K562 (cell line): Measurements from ENCODE around the gene AUNIP. TPM values are rescaled to one million over a fixed set of nuclear protein-coding genes. Genes with fewer than 3 reads are reported as not detected.

Experiments used
- ATAC-seq: fragments of 200-7000 bp; cut with Tn5 transposase; 3 replicates; pipeline ENCODE4 v1.9.1; 2020; ENCODE audit warnings: moderate library complexity
- BruUV-seq: library from RNA; stranded (reverse); fragments of 400-500 nt; replicated peaks from 2 replicates; lab custom pipeline; 2021; lab: Mats Ljungman, UMichigan
- CTCF ChIA-PET: fragments of 300-600 bp; formaldehyde crosslinking; extraction: SDS; loops from one replicate; lab custom pipeline; 2021; ENCODE audit warnings: low intra/inter-chr PET ratio; lab: Yijun Ruan, JAX
- POLR2A ChIA-PET: fragments of 300-600, 350-650 bp; sonication (Branson Sonifier 250); formaldehyde crosslinking; extraction: SDS; loops from one replicate; lab custom pipeline; 2021; ENCODE audit warnings: antibody characterized with exemption, inconsistent platforms; lab: Yijun Ruan, JAX
- DNase-seq, 4 experiments: peaks; one replicate each; pipeline versions ENCODE4 v3.0.0 to v3.0.0-alpha.2; 2011 to 2018; ENCODE audit warnings: low spot score in 3 of 4, mixed read lengths in 3 of 4; ENCODE audit errors: extremely low read depth in 1 of 4
- FAIRE-seq: peaks from 2 replicates; lab custom pipeline; 2011; peaks lifted over from hg19 to GRCh38; lab: Jason Lieb, UNC
- H2AFZ ChIP-seq: 2 replicates; pipeline ENCODE4 v1.6.0; 2011; ENCODE audit warnings: low read depth, low read length, control low read depth, inconsistent platforms
- H3K27ac ChIP-seq: fragments of 200-600 bp; 3 replicates; pipeline ENCODE4 v1.8.0; 2011; ENCODE audit warnings: low read depth, mild to moderate bottlenecking, control low read depth, inconsistent platforms, low read length, moderate library complexity, mixed read lengths; ENCODE audit errors: extremely low read depth
- H3K27me3 ChIP-seq, 2 experiments: fragments of 300-600 bp in 1 of 2; 2 replicates in 1 of 2; 3 replicates in 1 of 2; pipeline versions ENCODE4 v1.6.0 to v1.8.0; 2011; ENCODE audit warnings: inconsistent platforms in 2 of 2, low read length in 2 of 2, mild to moderate bottlenecking in 1 of 2, mixed read lengths in 1 of 2, moderate library complexity in 1 of 2; ENCODE audit not compliant: control insufficient read depth in 2 of 2, insufficient read depth in 2 of 2
- H3K36me3 ChIP-seq: fragments of 300-600 bp; 3 replicates; pipeline ENCODE4 v1.8.0; 2011; ENCODE audit warnings: mild to moderate bottlenecking, low read length, inconsistent platforms; ENCODE audit not compliant: control insufficient read depth, insufficient read depth
- H3K4me1 ChIP-seq, 2 experiments: fragments of 200-600 bp in 1 of 2; replicated peaks in 1 of 2; 2 replicates in 1 of 2; 3 replicates in 1 of 2; pipeline versions ENCODE4 v1.5.1 to v1.8.0; 2011; ENCODE audit warnings: inconsistent platforms in 2 of 2, low read length in 2 of 2, mild to moderate bottlenecking in 1 of 2, mixed read lengths in 1 of 2, moderate library complexity in 1 of 2; ENCODE audit not compliant: control insufficient read depth in 2 of 2, insufficient read depth in 2 of 2
- H3K4me2 ChIP-seq: 2 replicates; pipeline ENCODE4 v1.6.1; 2011; ENCODE audit warnings: low read length, control low read depth, inconsistent platforms, mixed read lengths; ENCODE audit not compliant: insufficient read depth
- H3K4me3 ChIP-seq: fragments of 200-600 bp; sonication (generic), shearing (Covaris generic); 2 replicates; pipeline ENCODE4 v1.5.1; 2016; ENCODE audit warnings: control low read depth, inconsistent platforms
- H3K79me2 ChIP-seq: fragments of 200-600 bp; 3 replicates; pipeline ENCODE4 v1.8.0; 2011; ENCODE audit warnings: low read length, inconsistent platforms; ENCODE audit not compliant: control insufficient read depth, insufficient read depth
- H3K9ac ChIP-seq, 2 experiments: 2 replicates each; pipeline versions ENCODE4 v1.6.0 to v1.6.1; 2011; ENCODE audit warnings: low read depth in 2 of 2, low read length in 2 of 2, control low read depth in 1 of 2, inconsistent platforms in 1 of 2, mild to moderate bottlenecking in 1 of 2, mixed read lengths in 1 of 2; ENCODE audit not compliant: insufficient read depth in 1 of 2
- H3K9me1 ChIP-seq: one replicate; pipeline ENCODE4 v1.6.0; 2011; ENCODE audit warnings: inconsistent platforms, mild to moderate bottlenecking, low read length, moderate library complexity; ENCODE audit not compliant: control insufficient read depth, insufficient read depth
- H3K9me3 ChIP-seq: replicated peaks from 2 replicates; pipeline ENCODE4 v1.5.1; 2011; ENCODE audit warnings: low read depth, low read length, inconsistent platforms; ENCODE audit not compliant: control insufficient read depth, insufficient read depth
- H4K20me1 ChIP-seq: replicated peaks from 2 replicates; pipeline ENCODE4 v1.6.1; 2011; ENCODE audit warnings: low read length, inconsistent platforms, mixed read lengths; ENCODE audit not compliant: control insufficient read depth, insufficient read depth
- CEBPZ ChIP-seq: fragments of 150-350 bp; IDR thresholded peaks from 2 replicates; pipeline ENCODE4 v1.6.1; 2014; ENCODE audit warnings: low read depth, mild to moderate bottlenecking, low read length, borderline replicate concordance
- CREB1 ChIP-seq, 2 experiments: sonication (generic) in 1 of 2; formaldehyde crosslinking in 1 of 2; IDR thresholded peaks; 2 replicates each; pipeline versions ENCODE4 v1.6.1 to v1.8.0; 2012 to 2022; ENCODE audit warnings: inconsistent platforms in 1 of 2, mild to moderate bottlenecking in 1 of 2, missing genetic modification reagents in 1 of 2, moderate library complexity in 1 of 2
- FOXM1 ChIP-seq, 2 experiments: fragments of 450-650 bp in 1 of 2; sonication (generic) in 1 of 2; formaldehyde crosslinking in 1 of 2; IDR thresholded peaks; 2 replicates each; pipeline versions ENCODE4 v1.6.1 to v1.9.0; 2017 to 2022; ENCODE audit warnings: low read depth in 2 of 2, mild to moderate bottlenecking in 2 of 2, missing genetic modification reagents in 1 of 2, moderate library complexity in 1 of 2
- KAT8 ChIP-seq: fragments of 450-650 bp; IDR thresholded peaks from 2 replicates; pipeline ENCODE4 v1.6.1; 2016; ENCODE audit warnings: low read depth, mild to moderate bottlenecking
- MCM3 ChIP-seq: fragments of 450-650 bp; IDR thresholded peaks from 2 replicates; pipeline ENCODE4 v1.6.1; 2016
- NFRKB ChIP-seq: fragments of 450-650 bp; IDR thresholded peaks from 2 replicates; pipeline ENCODE4 v1.6.1; 2016; ENCODE audit warnings: low read depth
- RUNX1 ChIP-seq: sonication (generic); IDR thresholded peaks from 2 replicates; pipeline ENCODE4 v1.6.1; 2016; ENCODE audit warnings: antibody characterized with exemption, low read depth
- SMAD4 ChIP-seq: fragments of 250-450 bp; sonication (Bioruptor Pico); conservative IDR thresholded peaks from 2 replicates; pipeline ENCODE4 v1.8.0; 2021; ENCODE audit warnings: inconsistent platforms, mild to moderate bottlenecking, moderate library complexity
- STAG1 ChIP-seq: sonication (generic); formaldehyde crosslinking; IDR thresholded peaks from 2 replicates; pipeline ENCODE4 v1.5.0; 2020; ENCODE audit warnings: missing genetic modification reagents, borderline replicate concordance
- ZC3H11A ChIP-seq: IDR thresholded peaks from 2 replicates; pipeline ENCODE4 v1.6.1; 2012; ENCODE audit warnings: low read depth, low read length, improper control_type of control experiment
- ZFP36 ChIP-seq: fragments of 150-350 bp; IDR thresholded peaks from 2 replicates; pipeline ENCODE4 v1.6.1; 2018; ENCODE audit warnings: low read length, low read depth; ENCODE audit not compliant: partially characterized antibody
- ZNF57 ChIP-seq: fragments of 450-650 bp; formaldehyde crosslinking; IDR thresholded peaks from 2 replicates; pipeline ENCODE4 v1.4.0; 2020; ENCODE audit warnings: mild to moderate bottlenecking, moderate library complexity
- ZNF785 ChIP-seq: fragments of 250-450 bp; sonication (Bioruptor Pico); IDR thresholded peaks from 2 replicates; pipeline ENCODE4 v1.4.0; 2020; ENCODE audit warnings: mild to moderate bottlenecking
- WGBS: fragments of 100-300 bp; shearing (Covaris generic); methylation state at CpG from one replicate; pipeline ENCODE4 v1.1.6; 2016; ENCODE audit warnings: low coverage, mixed read lengths; ENCODE audit not compliant: insufficient coverage; ENCODE audit errors: missing lambda C conversion rate; 5-methylcytosine and 5-hydroxymethylcytosine counted together
- in situ Hi-C: fragments of 300-500 bp; cut with MboI; formaldehyde crosslinking; loops from 4 replicates; pipeline ENCODE4 v1.15.0; 2018; ENCODE audit warnings: inconsistent platforms, mixed read lengths
- intact Hi-C: fragments of 100-400 bp; cut with micrococcal nuclease; formaldehyde crosslinking; loops from 2 replicates; pipeline ENCODE4 v1.14.2; 2022
- polyA plus RNA-seq, 8 experiments: library from polyadenylated mRNA; depleted of rRNA in 4 of 8; stranded (reverse) in 5 of 8; unstranded in 3 of 8; fragments of >200 nt; fragmentation: Nextera tagmentation in 2 of 8; fragmentation: Illumina TruSeq in 1 of 8; extraction: Ambion mirVana in 2 of 8; extraction: Trizol in 1 of 8; gene quantifications; 2 replicates each; pipeline versions ENCODE4 v1.2.1 to v1.2.3, GENCODE V29; 2011 to 2014; ENCODE audit warnings: inconsistent platforms in 1 of 8, missing spikeins in 1 of 8
- total RNA-seq, 7 experiments: library from RNA; depleted of rRNA in 6 of 7; stranded (reverse); fragments of >200 nt in 6 of 7; fragmentation: Illumina TruSeq in 2 of 7; extraction: Trizol in 2 of 7; gene quantifications; 2 replicates each; pipeline versions ENCODE4 v1.2.1 to v1.2.3, GENCODE V29; 2011 to 2021; ENCODE audit warnings: low replicate concordance in 1 of 7
- TF ChIP-seq, protein P1 (sequence below): sonication (generic); formaldehyde crosslinking; IDR thresholded peaks from 2 replicates; pipeline ENCODE4 v1.9.0; 2022; ENCODE audit warnings: mild to moderate bottlenecking, missing genetic modification reagents
- TF ChIP-seq, protein P2 (sequence below): fragments of 450-650 bp; IDR thresholded peaks from 2 replicates; pipeline ENCODE4 v1.6.1; 2017; ENCODE audit warnings: antibody characterized with exemption

The AUNIP gene
- total and polyA plus RNA-seq, 9 of the 15 experiments (the other 6 are each of a cell fraction or from before 2014, with no cell fraction given): 12.1 to 53.8 (median 47.1) TPM

- TF ChIP-seq CEBPZ (no peak), NFRKB (0 out of 2 replicates have a peak, but pooled peaks have one; percentile 16), FOXM1 (IDR thresholded peaks at IDR 0.05; ENCODE audit: low read depth) (no peak), FOXM1 (CRISPR knock-in tag; IDR thresholded peaks at IDR 0.05; ENCODE audit: low read depth) (0 out of 2 replicates have a peak, but pooled peaks have one; percentile 71)
- TF ChIP-seq, protein P1, sequence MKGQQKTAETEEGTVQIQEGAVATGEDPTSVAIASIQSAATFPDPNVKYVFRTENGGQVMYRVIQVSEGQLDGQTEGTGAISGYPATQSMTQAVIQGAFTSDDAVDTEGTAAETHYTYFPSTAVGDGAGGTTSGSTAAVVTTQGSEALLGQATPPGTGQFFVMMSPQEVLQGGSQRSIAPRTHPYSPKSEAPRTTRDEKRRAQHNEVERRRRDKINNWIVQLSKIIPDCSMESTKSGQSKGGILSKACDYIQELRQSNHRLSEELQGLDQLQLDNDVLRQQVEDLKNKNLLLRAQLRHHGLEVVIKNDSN: 0 out of 2 replicates have a peak, but pooled peaks have one; percentile 25
These were observed 15.4 kb upstream of the AUNIP start (continued) for GRCh38 chr1:25874635-25875153.

DNA sequence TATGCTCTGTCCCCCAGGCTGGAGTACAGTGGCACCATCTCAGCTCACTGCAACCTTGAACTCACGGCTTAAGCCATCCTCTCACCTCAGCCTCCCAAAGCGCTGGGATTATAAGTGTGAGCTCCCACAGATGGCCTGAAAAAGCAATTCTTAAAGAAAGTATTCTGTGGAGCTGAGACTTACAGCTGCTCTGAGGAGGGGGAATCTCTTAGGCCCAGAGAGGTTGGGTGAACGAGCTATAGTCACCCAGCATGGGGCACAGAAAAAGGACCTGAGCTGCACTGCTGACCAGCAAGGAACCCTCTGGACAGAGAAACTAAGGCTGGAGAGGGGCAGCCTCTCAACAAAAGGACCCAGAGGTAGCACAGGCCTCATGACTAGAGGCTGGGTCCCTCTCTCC lies 15.0 kb upstream of the AUNIP start:
- POLR2A ChIA-PET: interaction anchor here (0.6 to 2.2 kb wide), 5 partner anchors 12 to 44 kb away, joined by 3 to 6 read pairs (median 4); no protein-coding TSS in a partner anchor
- Histone ChIP-seq H3K27me3 (no peaks in the 10 kb centered on the region), H3K9me3 (no peaks in the 10 kb centered on the region), H3K36me3 (no peaks in the 10 kb centered on the region), H3K9ac (peak overlapping the region; percentile 63 to 92; a peak in 3 of 4 replicates), H3K9me1 (no peaks in the 10 kb centered on the region), H3K79me2 (peaks cover 10% of the 10 kb centered on the region; the same call in 2 of the 3 replicates), H3K27ac (no peak overlapping the region), H3K4me3 (no peak overlapping the region), H3K4me2 (peak overlapping the region; percentile 81), H3K4me1 (peaks cover 46 to 49% of the 10 kb centered on the region in 2 experiments), H2AFZ (peak overlapping the region; percentile 88; the same call in 1 of the 2 replicates), H4K20me1 (no peaks in the 10 kb centered on the region)
- in situ Hi-C loops (no loop called here), intact Hi-C loops (no loop called here)
- no TSS peak for BruUV-seq
- no peak for FAIRE-seq
- WGBS: 93% methylated on average over 3 of the region's 3 CpGs
- no peak for DNase-seq
- ATAC-seq: no peak
- CTCF ChIA-PET: no interaction called here
- TF ChIP-seq KAT8 (no peak), MCM3 (no peak), SMAD4 (no peak), ZNF57 (no peak), RUNX1 (no peak), ZC3H11A (no peak), CREB1 (IDR thresholded peaks at IDR 0.05) (no peak), CREB1 (CRISPR knock-in tag; IDR thresholded peaks at IDR 0.05) (no peak), ZNF785 (CRISPR knock-in tag) (no peak), ZFP36 (peak; percentile 69), STAG1 (CRISPR knock-in tag) (peak; percentile 18; the same call in 1 of the 2 replicates)
- TF ChIP-seq, protein P2, sequence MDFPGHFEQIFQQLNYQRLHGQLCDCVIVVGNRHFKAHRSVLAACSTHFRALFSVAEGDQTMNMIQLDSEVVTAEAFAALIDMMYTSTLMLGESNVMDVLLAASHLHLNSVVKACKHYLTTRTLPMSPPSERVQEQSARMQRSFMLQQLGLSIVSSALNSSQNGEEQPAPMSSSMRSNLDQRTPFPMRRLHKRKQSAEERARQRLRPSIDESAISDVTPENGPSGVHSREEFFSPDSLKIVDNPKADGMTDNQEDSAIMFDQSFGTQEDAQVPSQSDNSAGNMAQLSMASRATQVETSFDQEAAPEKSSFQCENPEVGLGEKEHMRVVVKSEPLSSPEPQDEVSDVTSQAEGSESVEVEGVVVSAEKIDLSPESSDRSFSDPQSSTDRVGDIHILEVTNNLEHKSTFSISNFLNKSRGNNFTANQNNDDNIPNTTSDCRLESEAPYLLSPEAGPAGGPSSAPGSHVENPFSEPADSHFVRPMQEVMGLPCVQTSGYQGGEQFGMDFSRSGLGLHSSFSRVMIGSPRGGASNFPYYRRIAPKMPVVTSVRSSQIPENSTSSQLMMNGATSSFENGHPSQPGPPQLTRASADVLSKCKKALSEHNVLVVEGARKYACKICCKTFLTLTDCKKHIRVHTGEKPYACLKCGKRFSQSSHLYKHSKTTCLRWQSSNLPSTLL: no peak
